Epidermal melanocyte (primary cell): ENCODE results near the gene PHYH.
A peak's percentile ranks its signal among the peaks of the same experiment; 100 is the strongest.
"Not testable (repeated sequence)": the region's sequence is repeated elsewhere in the genome, so short reads cannot be mapped to it uniquely, and the experiment has no call there.

Experiments used
- DNase-seq: peaks from one replicate; pipeline ENCODE4 v3.0.0; 2011; ENCODE audit warnings: low spot score; ENCODE audit not compliant: insufficient read length

The PHYH gene

DNA sequence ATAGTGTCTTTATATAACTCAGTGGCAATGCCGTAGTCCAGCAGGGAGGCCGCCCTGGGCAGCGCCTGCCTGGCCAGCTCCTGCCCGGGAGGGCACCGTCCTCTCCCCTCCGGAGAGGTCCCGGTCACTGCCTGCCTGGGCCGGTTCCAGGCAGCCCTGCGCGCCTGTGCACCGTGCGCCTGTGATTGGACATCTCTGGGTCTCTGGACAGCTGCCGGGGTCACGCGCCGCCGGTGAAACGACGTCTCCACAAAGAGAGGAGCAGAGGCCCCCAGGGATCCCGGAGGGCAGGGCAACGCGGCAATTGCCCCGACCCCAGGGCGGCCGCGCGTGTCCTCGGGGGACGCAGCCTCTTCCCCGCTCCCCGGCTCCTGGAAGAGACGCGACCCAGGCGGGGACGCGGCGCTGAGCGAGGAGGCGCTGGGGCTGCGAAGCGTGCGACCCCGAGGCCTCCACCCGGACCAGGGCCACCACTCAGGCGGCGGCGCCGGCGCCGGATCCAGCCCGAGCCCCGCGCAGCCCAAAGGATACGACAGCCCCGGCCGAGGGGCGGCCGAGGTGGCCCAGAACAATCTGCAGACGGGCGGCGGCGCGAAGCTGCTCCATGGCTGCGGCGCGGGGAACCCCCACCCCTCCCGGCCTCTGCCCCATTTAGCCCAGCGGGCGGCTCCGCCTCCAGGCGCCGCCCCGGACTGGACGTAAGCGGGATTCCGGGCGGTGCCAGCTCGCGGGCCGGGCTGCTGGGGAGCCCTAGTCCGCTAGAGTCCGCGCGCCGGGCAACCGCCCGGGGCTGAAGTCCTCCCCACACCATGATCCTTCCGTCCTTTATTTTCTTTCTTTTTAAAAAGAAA, at the start of gene PHYH:
TSS of gene PHYH (minus strand) at position 628 of the 851 bp plus-strand sequence. CDS start at position 606, 22 bp downstream.
- DNase-seq = peak; percentile 73

DNA sequence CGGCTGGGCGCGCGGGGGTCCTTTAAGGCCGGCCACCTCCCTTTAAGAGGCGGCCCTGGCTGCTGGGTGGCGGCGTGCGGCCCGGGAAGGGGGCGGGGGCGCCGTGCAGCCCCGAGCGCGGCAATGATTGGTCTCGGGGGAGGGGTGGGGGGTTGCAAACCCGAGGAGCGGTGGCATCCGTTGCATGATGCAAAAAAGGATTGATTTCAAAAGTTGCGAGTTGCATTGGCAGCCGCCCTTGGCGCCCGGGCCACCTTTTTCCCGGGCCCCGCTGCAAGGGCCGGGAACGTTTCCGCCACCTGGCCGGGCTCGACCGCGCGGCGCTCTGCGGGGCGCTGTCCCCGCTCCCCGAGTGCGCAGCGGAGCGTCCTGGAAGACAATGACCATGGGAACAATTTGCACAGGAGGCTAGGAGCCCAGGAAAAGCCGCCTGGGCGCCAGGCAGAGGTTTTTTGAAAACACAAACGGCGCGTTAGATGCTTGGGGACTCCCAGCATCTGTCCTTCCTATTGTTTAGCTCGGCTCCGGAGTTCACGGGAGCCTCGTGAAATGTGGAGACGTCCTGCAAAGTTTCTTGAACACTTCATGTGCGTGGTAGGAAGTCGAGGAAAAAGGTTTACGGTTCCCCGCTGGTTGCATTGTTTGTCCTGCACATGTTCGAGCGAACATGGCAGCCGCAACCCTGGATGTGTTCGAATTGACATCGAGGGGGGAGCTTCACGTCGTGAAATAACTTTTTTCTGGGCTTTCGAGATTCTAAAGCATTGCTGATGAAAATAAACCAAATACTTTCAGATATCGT, 48.6 kb upstream of the PHYH start, which contains the start of gene SEPHS1:
TSS of gene SEPHS1 (minus strand) at position 78 of the 802 bp plus-strand sequence. CDS start 3,343 bp downstream, outside the sequence.
- DNase-seq = peak; percentile 68

DNA sequence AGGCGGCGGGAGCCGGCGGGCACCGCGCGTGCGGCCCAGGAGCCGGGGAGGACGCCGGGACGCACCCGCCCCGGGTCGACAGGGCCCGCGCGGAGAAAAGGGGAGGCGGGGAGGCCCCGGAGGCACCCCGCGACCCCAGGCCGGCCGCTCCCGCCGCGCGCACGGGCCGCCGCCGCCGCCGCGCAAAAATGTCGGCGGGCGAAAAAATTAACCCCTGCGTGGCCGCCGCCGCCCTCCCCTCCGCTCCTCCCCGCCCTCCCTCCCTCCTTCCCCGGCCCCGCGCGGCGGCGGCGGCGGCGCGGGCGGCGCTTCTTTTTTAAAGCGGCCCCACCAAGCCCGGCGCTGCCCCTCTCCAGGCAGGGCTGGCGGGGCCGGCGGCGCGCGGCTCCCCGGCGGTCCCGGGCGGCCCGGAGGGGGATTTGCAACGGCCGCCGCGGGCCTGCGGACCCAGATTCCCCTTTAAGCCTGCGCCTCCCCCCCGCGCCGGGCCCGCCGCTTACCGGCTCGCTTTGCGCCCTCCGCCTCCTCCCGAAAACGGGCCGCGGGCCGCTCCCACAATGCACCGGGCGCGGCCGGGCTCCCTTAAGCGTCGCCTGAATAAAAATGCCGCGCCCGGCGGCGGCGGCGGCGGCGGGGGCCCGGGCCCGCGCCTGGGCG, 47.8 kb upstream of the PHYH start:
- peak; percentile 77 for DNase-seq

DNA sequence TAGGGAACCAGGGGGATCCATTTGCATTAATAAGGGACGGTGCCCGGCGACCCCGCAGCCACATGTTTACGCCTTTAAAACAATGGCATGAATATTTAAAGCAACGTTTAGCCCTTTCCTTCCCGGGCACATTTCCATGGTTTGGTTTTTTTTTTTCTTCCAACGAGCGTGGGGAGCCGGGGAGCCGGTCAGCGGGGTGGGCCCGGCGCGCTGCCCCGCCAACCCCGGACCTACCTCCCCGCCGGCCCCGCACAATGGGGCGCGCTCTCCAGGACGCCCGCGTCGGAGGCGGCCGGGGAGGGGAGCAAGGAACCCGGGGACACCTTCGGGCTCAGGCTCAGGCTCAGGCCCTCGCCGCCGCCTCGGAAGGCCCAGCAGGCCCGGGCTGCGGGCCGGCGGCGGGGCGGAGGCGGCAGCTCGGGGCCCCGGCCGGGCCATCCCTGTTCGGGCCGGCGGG, 47.2 kb upstream of the PHYH start:
- DNase-seq = no peak

DNA sequence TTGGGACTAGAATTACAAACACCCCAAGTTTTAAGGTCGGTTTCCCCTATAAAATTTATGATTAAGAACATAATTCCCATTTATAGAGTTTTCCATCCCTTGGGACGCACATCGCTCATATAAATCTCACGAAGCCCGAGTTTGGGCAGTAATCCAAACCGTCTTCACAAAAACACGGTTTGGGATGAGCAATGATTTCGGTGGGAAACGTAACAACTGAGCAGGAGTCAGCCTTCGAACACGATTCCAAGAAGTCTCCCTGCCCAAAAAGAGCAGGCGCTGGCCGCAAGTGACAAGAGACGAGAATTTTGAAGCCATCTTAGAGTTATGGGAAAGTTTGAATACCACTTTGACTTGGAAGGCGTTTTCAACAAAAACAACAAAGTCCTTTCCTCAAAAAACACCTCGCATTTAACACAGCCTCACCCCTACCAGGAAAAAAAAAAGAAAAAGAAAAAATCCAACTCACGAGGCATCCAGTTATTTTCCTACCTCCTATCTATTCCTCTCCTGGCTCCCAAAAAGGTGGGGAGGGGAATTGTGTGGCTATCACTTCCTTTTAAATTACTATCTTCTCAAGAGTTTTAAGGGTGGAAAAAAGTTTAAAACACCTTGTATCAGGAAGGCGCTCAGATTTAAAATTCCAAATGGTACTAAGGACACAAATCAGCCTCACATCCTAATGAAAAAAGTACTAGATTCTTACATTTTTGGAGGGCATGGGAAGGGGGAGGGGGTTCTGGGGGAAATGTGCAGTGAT, 46.6 kb upstream of the PHYH start:
- no peak for DNase-seq

DNA sequence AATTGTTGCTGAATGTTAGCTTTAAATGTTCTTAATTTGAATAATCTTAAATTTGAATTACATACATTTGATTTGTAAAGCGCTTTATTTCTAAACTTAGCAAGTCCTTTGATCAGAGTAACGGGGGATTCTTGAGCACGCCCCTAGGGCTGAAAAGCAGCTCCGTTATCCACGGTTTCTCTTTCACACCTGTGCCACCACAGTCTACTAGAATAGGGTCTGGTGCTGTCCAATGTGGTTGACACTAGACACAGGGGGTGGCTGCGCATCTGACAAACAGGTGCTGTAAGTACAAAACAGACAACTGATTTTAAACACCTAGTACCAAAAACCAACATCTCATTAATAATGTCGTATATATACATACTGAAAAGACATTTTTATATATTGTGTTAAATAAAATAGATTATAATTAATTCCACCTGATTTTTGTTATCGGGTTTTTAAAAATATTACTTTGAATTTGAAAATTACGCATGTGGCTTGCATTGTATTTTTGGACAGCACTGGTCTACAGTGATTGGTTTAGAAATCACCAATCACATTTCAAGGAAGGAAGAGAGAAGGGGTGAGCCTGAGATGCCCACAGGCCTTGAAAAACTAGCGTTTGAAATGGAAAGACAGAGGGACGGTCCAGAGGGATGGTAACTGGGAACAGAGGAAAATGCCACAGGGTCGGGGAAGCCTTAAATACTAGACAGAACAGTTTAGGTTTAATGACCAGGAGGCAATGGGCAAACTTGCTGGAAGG, 40.9 kb upstream of the PHYH start:
- no peak for DNase-seq

DNA sequence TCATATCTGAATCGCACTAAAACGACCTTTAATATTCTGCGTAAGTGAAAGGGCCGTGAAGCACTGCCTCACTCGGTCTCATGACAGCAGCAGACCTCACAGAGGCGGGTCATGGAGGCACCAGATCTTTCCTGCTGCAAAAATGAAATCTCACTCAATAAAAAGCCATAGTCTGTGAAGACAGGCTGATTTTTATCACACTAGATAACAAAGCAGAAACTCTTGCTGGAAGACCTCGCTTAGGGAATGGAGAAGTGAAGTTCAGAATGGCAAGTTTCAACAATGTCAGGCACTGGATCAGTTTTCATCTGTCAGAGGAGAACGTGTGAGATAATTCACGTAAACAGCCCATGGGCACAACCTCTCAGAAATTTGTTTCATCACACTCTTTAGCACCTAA, 40.2 kb upstream of the PHYH start:
- no peak for DNase-seq

DNA sequence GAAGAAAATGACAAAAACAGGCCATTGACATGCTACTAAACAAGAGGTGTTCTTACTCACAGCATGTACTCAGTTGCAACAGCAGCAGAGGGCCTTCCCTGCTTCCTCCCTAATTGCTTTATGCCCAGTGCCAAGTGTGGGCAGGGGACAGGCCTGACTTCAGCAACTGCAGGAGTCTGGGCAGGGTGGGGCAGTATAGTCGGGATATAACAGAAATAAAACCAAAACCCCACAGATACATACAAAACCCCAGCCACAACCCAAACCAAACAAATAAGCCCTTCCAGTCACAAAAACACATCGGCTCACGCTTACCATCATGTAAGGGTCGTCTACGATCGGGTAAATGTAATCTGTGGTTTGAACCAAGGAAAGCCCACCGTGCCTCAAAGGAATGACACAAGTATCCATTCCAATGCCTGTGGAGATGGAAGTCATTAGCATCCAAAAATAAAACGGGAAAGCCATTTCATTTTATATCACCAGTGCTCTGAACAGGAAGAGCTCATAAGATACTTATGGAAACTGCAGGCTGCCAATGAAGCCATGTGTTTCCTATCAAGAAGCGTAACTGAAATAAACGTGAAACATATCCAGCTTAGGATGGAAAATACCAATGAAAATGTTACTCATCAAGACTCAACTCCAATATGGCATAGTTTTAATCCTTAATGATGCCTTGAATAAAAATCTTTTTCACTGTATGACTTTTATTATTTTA, 38.7 kb upstream of the PHYH start:
- DNase-seq = no peak

DNA sequence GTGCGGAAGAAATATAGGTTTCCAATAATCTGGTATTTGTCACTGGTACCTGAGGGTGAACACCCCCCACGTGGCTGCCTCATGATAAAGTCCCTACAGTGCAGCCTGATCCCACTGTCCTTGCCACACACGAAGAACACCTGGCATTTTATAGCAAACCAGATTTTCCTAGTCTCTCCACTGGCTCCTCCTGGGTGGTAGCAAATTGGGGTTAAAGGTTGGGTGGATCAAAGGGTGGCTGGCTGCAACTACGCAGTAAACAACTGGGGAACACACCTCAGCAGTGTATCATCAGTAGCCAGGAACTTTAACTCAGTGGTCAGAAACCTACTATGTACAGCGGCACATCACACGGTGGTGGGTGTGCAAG, 37.9 kb upstream of the PHYH start:
- DNase-seq = no peak

DNA sequence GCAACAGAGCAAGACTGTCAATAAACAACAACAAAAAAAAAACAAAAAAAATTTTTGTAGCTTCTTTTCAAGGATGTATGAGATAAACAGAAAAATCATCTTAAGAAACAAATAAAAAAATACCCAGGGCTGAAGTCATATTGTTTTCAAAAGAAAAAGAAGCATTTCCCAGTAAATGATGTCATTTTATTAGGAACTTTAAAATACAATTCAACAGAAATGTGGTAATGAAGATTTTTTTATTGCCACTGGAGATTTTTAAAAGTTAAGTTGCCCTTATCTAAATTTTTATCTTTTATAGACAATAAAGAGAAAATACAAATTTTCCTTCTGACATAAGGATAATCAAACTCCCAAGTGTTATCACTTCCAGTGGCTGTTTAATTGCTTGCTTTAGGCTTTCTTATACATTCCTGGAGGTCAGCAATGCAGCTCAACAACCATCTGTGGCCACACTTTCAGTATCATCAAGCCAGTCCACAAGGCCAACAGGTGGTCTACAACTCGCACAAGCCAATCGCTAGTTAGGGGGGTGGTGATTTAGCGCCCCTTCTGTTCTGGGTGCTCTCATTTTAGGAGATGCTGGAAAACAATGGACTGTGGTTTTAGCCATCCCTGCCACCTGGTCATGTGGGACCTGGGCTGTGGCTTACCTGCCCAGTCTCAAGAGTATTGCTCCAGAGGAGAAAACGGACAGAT, 37.4 kb upstream of the PHYH start:
- DNase-seq = no peak

DNA sequence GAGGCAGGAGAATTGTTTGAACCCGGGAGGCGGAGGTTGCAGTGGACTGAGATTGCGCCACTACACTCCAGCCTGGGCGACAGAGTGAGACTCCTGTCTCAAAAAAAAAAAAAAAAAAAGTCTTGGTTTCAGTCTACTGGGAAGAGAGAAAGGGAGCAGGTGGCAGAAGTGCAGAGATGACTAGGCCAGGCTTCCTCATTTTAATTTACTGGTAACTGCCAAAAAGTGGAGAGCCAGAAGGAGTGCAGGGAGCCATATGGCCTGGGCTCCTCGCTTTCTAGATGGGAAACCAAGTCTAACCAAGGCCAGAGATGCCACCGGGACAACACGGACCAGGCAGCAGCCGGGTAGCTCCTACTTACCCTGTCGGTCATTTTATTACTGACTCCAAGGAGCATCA, 36.0 kb upstream of the PHYH start:
- no peak for DNase-seq

DNA sequence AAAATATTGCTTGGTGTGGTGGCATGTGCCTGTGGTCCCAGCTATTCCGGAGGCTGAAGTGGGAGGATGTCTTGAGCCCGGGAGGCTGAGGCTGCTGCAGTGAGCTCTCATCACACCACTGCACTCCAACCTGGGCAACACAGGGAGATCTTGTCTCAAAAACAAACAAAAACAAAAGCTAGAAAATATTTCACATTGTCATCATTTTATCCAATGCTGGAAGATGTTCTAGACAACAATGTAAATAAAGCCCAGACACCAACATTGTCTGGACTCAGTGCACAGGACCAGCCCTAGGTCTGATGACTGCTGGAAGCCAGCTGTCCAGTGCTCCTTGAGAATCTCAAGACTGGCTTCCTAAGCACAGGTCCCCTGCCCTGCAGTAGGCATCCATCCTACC, 34.7 kb upstream of the PHYH start:
- no peak for DNase-seq

DNA sequence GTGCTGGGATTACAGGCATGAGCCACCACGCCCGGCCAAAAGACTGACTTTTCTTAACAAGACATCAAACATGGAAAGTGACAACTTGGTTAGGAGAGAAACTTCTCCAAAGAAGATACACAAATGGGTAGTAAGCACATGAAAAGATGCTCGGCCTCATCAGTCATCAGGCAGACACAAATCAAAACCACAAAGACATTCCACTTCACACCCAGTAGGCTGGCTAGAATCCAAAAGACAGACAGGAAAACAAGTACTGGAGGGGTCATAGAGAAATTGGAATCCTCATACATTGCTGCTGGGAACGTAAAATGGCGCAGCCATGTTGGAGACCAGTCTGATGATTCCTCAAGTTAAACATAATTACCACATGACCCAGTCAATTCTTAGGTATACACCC, 31.8 kb upstream of the PHYH start:
- no peak for DNase-seq

DNA sequence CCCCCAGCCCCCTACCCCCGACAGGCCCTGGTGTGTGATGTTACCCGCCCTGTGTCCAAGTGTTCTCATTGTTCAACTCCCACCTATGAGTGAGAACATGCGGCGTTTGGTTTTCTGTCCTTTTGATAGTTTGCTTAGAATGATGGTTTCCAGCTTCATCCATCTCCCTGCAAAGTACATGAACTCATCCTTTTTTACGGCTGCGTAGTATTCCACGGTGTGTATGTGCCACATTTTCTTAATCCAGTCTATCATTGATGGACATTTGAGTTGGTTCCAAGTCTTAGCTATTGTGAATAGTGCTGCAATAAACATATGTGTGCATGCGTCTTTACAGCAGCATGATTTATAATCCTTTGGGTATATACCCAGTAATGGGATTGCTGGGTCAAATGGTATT, 31.1 kb upstream of the PHYH start:
- DNase-seq = not testable (repeated sequence)

DNA sequence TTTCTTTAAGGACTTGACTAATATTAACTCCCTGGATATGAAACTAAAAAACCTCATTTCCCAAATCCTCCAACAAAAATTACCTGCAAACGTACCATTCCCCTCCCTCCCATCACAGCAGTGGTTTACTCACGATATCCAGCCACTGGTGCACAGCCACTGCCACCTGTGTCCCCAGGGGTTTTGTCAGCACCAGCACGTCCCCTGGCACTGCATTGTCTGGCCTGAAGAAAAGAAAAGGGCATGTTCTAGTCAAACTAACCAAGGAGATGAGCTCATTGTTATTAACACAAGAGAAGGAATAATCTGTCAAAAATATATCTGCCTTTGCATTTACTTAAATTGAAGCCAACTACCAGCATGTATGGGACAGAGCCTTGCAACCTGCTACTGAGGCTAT, 29.7 kb upstream of the PHYH start:
- DNase-seq = no peak

DNA sequence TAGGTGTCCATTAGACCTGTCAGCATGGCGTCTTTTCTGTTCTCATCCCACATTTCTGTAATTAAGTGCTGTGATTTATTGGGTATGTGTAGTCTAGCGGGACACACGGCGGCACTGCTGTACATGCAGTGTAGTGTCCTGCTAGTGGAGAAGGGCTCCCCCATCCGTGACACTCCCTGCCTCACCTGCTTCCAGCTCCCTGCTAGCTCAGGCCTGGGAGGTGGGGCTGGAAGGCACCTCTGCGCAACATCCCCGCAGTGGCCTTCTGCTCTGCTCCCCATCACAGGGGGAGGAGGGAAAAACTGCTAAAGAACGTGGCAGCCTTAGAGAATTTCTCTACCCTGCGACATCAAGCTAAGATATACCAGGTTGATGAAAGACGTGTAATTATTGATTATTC, 28.7 kb upstream of the PHYH start:
- no peak for DNase-seq

DNA sequence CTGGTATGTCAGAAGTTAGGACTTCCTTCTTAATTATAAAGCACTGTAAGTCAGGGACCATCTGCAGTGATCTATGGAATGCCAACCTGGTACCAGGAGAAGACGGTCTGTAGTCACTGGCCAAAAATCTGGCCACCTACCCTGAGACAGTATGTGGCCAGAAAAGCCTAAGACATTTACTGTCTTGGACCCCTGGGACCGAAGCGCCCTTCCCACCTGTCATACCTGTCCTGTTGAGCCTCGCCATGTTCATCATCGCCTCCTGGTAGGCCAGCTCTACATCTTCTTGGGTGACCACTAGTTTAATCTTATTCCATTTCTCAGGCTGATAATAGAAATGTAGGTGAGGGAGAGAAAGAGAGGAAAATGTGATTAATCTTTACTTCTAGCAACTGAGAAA, 28.3 kb upstream of the PHYH start:
- no peak for DNase-seq

DNA sequence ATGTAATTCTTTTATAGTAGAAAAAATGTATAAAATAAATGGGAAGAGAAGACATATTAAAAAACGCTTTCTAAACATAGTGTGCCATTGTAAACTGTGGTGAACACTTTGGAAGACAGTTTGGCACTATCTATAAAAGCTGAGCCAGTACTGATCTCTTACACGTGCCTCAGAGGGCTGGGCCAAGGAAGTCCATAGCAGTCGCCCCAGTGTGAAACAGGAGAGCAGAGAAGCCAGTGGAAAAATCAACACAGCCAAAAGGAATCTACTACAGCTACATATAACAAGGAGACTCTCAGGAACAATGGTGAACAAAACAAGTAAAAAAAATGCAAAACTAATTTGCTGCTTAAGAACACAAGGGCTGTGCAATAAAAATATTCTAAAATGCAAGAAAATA, 27.7 kb upstream of the PHYH start:
- no peak for DNase-seq

DNA sequence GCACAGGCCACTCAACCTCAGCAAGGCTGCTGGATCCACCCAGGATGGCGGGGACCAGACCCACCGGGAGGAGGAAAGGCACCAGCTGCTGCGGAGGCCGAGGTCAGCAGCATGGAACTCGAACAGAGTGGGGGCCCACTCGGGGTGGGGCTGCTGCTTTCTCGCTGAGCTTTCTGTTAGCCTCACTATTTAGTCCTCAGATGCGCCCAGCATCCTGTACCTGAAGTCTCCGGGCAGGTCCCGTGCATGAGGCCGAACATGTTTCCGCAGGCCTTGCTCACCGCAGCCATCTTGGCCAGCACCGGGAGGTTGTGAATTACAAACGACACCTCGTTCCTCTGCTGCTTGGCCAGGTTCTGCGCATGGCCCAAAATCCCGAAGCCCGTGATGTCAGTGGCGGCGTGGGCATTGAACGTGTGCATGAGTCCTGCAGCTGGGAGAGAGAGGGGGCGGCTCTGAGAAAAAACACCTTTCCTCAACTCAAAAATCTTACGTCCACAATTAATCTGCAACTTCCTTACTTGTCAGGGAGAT, 22.8 kb upstream of the PHYH start:
- DNase-seq = no peak
